SIG-M5 treated with dmso at 0.1 percent for 504 hours (cell line): ENCODE results near the gene BLOC1S3.

ENCODE experiments used
- DNase-seq: peaks from one replicate; lab custom pipeline; 2025; ENCODE audit not compliant: unreplicated experiment; lab: John Stamatoyannopoulos, UW

Gene BLOC1S3

GRCh38 chr19:45178262-45179071, at the start of gene BLOC1S3:
BLOC1S3 (plus strand) TSS chr19:45178784; CDS start chr19:45179297, 513 bp downstream.
- DNase-seq: peak; percentile 100

DNA sequence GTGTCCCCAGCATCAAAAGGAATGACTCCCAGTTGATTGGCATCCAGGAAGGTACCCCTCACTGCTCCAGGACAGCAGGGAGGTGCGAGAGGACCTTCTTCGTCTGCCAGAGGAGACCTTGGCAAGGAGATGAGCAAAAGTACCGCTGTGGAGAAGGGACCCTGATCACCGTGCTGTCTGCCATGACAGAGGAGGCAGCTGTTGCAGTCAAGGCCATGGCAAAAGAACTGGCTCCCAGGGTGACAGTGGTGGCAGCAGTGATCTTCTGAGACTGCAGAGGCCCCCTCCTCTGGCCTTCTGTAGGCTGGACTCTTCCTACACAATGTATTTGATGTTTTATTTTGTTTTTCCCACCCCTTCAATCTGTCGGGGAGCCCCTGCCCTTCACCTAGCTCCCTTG, 49.8 kb upstream of the BLOC1S3 start:
- no peak for DNase-seq

- DNase-seq: no peak
Measured at GRCh38 chr19:45130236-45130635, 48.3 kb upstream of the BLOC1S3 start.

DNA sequence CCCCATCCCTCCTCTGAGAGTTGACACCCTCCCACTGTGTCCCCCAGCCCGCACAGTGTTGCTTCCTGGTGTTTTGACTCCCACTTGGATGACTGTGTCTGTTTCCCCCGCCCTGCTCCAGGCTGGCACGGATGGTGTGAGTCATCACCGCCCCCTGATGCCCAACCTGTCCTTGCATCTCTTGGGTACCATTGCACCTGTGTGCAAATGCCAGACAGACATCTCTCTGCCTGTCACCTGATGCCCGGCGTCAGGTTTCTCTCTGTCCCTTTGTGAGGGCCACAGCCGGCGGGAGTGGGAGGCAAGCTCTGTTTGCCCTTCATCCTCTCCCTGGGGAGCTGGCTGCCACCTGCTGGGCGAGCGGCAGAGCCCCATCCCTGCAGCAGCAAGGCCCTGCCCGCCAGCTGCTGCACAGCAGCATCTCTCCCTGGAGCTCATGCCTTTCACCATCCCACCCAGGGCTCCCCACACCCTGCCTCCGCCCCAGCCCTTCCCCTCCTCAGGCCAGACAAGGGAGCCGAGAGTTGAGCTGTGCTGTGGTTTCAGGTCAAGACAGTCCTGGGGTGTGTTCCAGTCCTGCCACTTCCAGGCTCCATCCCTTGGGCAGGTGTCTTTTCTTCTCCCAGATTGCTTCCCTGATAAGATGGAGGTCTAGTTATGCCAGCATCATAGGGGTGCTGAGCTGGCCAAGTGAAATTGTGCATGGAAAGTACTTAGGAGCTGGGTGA, 47.5 kb upstream of the BLOC1S3 start:
- DNase-seq: peak; percentile 47

GRCh38 chr19:45133661-45134060, 44.9 kb upstream of the BLOC1S3 start:
- no peak for DNase-seq

DNA sequence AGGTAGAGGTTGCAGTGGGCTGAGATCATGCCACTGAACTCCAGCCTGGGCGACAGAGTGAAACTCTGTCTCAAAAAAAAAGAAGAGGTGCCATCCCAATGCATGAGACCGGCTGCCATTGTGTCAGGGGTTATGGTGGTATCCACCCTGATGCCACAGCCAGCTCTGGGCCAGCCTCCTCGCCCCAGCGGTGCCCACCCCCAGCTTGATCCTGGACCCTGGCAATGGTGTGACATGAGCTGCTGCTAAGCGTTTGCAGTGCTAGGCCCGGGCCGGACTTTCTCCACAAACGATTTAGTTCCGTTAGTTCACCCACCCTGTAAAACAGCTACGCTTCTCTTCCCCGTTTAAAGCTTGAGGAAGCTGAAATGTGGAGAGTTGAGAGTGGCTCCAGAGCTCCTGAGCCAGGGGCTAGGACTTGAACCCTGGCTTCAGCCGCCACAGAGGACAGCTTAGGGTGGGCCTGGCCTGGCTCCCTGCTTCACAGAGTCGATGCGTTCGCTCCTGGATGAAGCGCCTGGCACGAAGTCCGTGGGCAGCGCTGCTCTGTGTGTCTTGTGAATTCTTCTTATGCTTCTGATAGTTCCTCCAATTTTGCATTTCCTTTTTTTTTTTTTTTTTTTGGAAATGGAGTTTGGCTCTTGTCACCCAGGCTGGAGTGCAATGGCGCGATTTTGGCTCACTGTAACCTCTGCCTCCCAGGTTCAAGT, 43.3 kb upstream of the BLOC1S3 start:
- DNase-seq: no peak

DNA sequence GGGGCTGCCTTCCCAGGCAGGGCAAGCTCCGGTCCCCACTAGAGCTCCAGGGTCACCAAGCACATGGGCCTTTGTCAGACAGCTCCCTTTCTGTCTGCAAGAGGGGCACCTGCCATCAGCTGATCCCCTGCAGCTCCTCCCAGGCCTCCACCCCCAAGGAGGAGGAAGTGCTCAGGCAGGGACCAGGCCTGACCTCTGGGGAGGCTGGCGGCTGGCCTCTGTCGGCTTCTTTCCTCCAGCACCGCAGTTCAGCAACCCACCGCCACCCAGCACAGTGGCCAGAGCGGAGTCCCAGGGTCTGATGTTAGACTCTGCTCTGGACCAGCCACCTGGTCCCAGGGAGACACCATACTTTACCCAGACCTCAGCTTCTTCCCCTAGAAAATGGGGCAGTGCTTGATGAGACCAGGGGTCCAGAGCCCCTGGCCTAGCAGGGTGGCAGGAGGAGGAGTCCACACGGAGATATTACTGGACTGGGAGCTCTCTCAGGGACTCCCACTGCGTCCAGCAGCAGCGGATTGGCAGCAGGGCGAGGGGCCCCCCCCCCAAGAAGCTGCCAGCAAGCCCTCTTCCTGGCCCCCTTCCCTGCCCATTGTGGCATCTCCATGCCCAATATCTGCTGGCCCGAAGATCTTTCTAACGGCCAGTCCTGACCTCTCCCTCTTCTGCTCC, 41.9 kb upstream of the BLOC1S3 start:
- no peak for DNase-seq

DNA sequence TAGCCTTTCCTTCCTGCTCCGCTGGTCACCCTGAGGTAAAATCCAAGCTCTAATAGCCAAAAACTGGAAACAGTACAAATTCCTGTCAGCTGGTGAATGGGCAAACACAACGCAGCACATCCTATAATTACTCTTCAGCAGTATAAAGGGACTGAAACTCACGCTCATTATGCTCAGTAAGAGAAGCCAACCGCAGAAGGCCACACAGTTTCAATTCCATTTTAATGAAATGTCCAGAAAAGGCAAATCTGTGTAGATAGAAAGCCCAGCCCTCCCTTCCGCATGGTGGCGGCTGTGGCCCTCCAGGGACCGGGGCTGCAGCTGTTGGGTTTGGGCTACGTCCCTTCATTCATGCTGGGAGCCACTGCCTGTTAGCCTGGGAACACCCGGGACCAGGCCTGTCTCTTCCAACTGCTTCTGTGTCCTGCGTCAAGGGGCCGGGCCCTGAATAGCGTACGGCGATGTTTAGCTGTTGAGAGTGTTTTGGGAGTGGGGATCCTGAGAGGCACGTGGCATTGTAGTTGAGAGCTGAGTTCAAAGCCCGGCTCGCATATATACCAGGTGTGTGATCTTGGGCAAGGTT, 41.3 kb upstream of the BLOC1S3 start:
- no peak for DNase-seq

- no peak for DNase-seq
Measured at GRCh38 chr19:45138303-45138751, 40.3 kb upstream of the BLOC1S3 start.

DNA sequence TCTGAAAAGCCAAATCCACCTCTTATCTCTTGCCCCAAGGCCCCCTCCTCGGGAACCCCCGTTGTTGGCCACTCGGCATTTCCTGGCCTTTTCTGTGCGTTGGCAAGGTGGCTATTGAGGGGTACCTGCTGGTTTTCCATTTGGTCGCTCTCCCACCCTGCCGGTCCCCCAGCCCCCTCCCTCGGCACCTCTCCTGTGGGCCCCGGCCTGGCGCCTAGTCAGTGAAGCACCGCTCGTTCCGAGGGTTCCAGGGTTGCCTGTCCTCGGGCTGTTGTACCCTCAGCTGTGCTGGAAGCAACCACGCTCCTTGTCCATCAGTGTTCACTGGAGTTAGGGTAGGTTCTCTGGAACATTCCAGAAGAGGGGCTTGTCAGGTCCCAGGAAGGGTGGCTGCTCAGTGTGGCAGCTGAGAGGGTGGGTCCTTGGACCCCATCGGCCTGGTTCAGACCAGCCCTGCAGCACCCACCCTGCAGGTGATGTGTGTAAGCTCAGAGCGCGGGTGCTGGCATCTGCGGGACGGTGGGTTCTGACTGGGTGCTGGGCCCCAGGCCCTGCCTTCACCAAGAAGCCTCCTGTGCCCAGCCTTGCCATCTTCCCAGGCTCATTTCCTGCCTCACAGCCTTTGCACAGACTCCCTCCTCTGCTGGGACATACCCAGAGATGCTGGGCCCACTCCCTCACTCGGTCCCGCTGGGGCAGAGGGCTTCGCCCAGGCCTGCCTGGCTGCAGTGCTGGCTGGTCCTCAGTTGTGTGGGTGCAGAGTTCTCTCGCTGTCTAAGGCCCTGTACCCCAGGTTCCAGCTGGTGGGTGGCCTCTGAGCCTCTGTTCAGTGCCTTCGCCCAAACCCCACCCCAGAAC, 39.1 kb upstream of the BLOC1S3 start:
- DNase-seq: no peak

GRCh38 chr19:45140144-45140503, 38.5 kb upstream of the BLOC1S3 start:
- no peak for DNase-seq

DNA sequence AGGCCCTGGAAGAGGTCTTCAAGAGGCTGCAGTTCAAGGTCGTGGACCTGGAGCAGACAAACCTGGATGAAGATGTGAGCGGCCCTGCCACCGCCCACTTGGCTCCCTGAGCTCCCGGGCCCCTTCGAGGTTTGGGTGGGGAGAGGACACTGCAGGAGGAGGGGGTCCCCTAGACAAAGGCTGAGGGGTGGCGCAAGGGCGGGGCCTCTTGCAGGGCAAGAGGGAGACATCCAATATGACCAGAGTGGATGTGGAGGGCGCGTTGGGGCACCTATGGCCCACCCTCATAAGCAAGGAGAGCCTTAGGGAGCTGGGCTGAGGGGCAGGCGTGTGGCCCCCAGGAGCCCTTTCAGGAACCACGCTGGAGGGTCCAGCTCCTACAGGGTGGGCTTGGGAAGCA, 38.1 kb upstream of the BLOC1S3 start:
- DNase-seq: no peak

DNA sequence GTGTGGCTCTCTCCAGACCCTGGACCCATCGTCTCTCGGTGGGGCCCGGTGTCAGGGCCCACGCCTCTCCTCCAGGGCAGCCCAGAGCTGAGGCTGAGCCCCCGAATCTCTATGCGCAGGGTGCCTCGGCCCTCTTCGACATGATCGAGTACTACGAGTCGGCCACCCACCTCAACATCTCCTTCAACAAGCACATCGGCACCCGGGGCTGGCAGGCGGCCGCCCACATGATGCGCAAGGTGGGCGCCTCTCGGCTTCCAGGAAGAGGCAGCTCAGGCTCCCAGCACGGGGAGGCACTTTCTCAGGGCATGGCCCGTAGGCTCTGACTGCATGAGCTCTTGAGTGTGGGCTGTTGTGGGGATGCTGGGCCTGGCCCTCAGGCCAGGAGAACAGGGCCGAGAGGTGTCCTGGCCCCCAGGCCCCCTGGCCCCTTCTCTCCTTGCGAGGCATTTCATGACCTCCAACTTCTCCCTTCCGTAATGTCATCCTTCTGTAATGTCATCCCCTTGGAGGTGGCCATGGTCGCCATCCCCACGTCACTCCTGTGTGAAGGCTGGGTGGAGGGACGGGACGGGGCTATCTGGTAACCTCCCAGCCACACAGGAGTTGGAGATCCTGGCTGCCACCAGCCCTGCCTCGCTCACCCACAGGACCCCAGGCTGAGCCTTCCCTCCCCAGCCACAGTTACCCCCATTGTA, 37.2 kb upstream of the BLOC1S3 start:
- no peak for DNase-seq

GRCh38 chr19:45142016-45142725, 36.4 kb upstream of the BLOC1S3 start:
- no peak for DNase-seq

DNA sequence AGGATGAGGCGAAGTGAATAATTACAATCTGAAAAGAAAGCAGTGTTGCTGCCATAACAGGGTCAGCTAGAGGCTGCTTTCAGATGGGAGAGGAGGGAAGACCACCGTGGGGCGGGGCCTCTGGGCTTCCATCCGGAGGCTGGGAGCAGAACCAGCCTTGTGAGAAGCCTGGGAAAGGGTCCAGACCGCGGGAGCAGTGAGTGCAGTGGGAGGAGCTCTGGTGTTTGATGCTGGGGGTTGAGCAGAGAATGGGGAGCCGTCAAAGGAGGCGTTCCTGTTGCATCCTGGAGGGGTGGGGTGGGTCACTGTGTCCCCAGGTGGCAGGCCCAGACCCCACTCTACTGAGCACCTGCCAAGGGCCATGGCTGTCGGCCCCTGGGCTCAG, 35.9 kb upstream of the BLOC1S3 start:
- DNase-seq: no peak

- no peak for DNase-seq
Measured at GRCh38 chr19:45144431-45145269, 33.9 kb upstream of the BLOC1S3 start.

DNA sequence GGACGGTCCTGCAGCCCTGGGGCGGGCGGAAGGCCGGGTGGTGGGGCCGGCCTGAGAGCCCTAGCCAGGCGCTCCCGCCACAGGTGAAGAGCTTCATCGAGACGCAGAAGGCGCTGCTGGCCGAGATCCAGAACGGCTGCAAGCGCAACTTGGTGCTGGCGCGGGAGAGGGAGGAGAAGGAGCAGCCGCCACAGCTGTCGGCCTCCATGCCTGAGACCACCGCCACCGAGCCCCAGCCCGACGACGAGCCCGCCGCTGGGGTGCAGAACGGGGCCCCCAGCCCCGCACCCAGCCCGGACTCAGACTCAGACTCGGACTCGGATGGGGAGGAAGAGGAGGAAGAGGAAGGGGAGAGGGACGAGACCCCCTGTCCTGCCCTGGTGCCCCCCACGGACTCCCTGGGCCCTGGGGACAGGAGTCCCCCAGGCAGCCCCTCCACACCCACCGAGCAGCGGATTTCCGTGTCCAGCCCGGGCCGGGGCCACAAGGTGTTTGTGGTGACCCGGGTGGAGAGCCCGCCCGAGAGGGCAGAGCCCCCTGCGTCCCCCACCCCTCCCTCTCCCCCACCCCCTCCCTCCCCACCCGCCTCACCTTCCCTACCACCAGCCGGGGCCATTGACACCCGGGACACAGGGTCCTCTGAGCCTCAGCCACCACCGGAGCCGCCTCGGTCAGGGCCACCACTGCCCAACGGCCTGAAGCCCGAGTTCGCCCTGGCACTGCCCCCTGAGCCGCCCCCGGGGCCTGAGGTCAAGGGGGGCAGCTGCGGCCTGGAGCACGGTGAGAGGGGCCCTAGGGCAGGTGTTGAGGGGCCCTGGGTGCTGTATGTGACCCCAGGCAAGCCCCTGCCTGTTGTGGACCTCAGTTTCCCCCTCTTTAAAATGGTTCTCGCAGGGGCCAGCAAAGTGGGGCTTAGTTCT, 33.1 kb upstream of the BLOC1S3 start:
- DNase-seq: no peak
